Keratinocyte (primary cell): ENCODE results near the gene SLC38A2. TPM values are rescaled to one million over a fixed set of nuclear protein-coding genes. Genes with fewer than 3 reads are reported as not detected.

ENCODE experiments used
- DNase-seq: peaks from one replicate; pipeline ENCODE4 v3.0.0-alpha.2; 2011; ENCODE audit warnings: low read depth, missing footprints, low spot score
- FAIRE-seq: peaks from 2 replicates; lab custom pipeline; 2011; peaks lifted over from hg19 to GRCh38; lab: Jason Lieb, UNC
- H2AFZ ChIP-seq: 2 replicates; pipeline ENCODE4 v1.6.0; 2012; ENCODE audit warnings: low read length, control low read depth, inconsistent platforms; ENCODE audit not compliant: control insufficient read depth
- H3K27ac ChIP-seq: 2 replicates; pipeline ENCODE4 v1.5.1; 2011; ENCODE audit warnings: low read length; ENCODE audit not compliant: control insufficient read depth, insufficient read depth
- H3K27me3 ChIP-seq: 3 replicates; pipeline ENCODE4 v1.6.0; 2011; ENCODE audit warnings: low read length; ENCODE audit not compliant: control insufficient read depth, insufficient read depth; ENCODE audit errors: extremely low read depth
- H3K36me3 ChIP-seq, 2 experiments: 2 replicates in 1 of 2; 3 replicates in 1 of 2; pipeline ENCODE4 v1.5.1; 2011; ENCODE audit warnings: low read length in 2 of 2, mild to moderate bottlenecking in 1 of 2; ENCODE audit not compliant: control insufficient read depth in 2 of 2, insufficient read depth in 2 of 2; ENCODE audit errors: extremely low read depth in 1 of 2
- H3K4me1 ChIP-seq: 3 replicates; pipeline ENCODE4 v1.5.1; 2011; ENCODE audit warnings: low read length; ENCODE audit not compliant: control insufficient read depth, insufficient read depth; ENCODE audit errors: extremely low read depth
- H3K4me2 ChIP-seq: 3 replicates; pipeline ENCODE4 v1.6.0; 2011; ENCODE audit warnings: low read depth, low read length; ENCODE audit not compliant: control insufficient read depth, insufficient read depth; ENCODE audit errors: extremely low read depth
- H3K4me3 ChIP-seq, 3 experiments: fragments of 200-600 bp in 1 of 3; sonication (generic) in 1 of 3; 2 replicates in 2 of 3; 3 replicates in 1 of 3; pipeline ENCODE4 v1.5.1; 2011 to 2016; ENCODE audit warnings: low read length in 3 of 3, mild to moderate bottlenecking in 3 of 3, control low read depth in 2 of 3, inconsistent platforms in 1 of 3, low read depth in 1 of 3, mixed read lengths in 1 of 3, mixed run types in 1 of 3, moderate library complexity in 1 of 3; ENCODE audit not compliant: control insufficient read depth in 2 of 3, insufficient read depth in 2 of 3; ENCODE audit errors: extremely low read depth in 1 of 3
- H3K79me2 ChIP-seq: 2 replicates; pipeline ENCODE4 v1.6.0; 2012; ENCODE audit warnings: low read length; ENCODE audit not compliant: control insufficient read depth, insufficient read depth
- H3K9ac ChIP-seq: 3 replicates; pipeline ENCODE4 v1.6.0; 2011; ENCODE audit warnings: low read length; ENCODE audit not compliant: control insufficient read depth, insufficient read depth; ENCODE audit errors: extremely low read depth
- H3K9me1 ChIP-seq: 3 replicates; pipeline ENCODE4 v1.6.0; 2011; ENCODE audit warnings: low read length; ENCODE audit not compliant: control insufficient read depth, insufficient read depth; ENCODE audit errors: extremely low read depth
- H3K9me3 ChIP-seq: 2 replicates; pipeline ENCODE4 v1.5.1; 2012; ENCODE audit warnings: low read depth, low read length; ENCODE audit not compliant: control insufficient read depth
- H4K20me1 ChIP-seq: 3 replicates; pipeline ENCODE4 v1.6.0; 2011; ENCODE audit warnings: low read length; ENCODE audit not compliant: control insufficient read depth, insufficient read depth; ENCODE audit errors: extremely low read depth
- EZH2 ChIP-seq: IDR thresholded peaks from one replicate; pipeline ENCODE4 v1.6.1; 2012; ENCODE audit warnings: inconsistent platforms, mild to moderate bottlenecking, low read length, moderate library complexity
- dilution Hi-C: fragments of 300-500 bp; cut with MboI; formaldehyde crosslinking; loops from one replicate; pipeline ENCODE4 v1.7.0; 2020; ENCODE audit warnings: low sequenced_read_pairs; ENCODE audit not compliant: extremely low pct_ligation_motif_present
- polyA plus RNA-seq, 5 experiments: library from polyadenylated mRNA; depleted of rRNA in 3 of 5; stranded (reverse) in 3 of 5; stranded (forward) in 1 of 5; unstranded in 1 of 5; fragments of >200 nt; gene quantifications; 1 replicate in 1 of 5; 2 replicates in 3 of 5; 3 replicates in 1 of 5; pipeline versions ENCODE4 v1.2.1 to v1.2.3, GENCODE V29; 2011 to 2012; ENCODE audit warnings: missing spikeins in 2 of 5, low read depth in 1 of 5, low replicate concordance in 1 of 5
- TF ChIP-seq, protein P1 (sequence below), 3 experiments: IDR thresholded peaks in 1 of 3; conservative IDR thresholded peaks in 1 of 3; optimal IDR thresholded peaks in 1 of 3; 2 replicates in 2 of 3; 3 replicates in 1 of 3; pipeline versions ENCODE3 to v1.5.1; 2011; ENCODE audit warnings: low read length in 3 of 3, mild to moderate bottlenecking in 3 of 3, moderate library complexity in 2 of 3, control low read depth in 1 of 3, inconsistent platforms in 1 of 3; ENCODE audit not compliant: insufficient read depth in 2 of 3; ENCODE audit errors: extremely low read depth in 1 of 3

The SLC38A2 gene
- polyA plus RNA-seq, 1 donor (not counting 4 experiments of a cell fraction or from before 2014, with no cell fraction given), result 577 TPM

DNA sequence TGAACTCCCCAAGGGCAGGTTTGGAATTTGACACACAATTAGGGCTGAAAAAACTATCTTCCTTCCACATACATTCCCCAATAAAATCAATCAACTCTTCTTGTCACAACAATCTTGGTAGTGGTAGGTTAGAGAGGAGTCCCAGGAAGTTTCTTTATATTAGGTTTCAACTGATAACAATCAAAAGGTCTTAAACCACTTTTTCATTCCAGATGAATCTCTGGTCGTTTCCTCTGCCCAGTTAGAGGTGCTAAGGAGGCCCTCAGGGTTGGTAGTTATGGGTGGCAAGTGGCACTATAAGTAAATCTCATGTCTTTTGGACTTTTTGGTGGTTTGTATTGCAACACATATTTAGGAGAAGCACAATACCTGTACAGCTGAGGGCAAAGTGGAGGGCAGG is 1.7 kb upstream of the SLC38A2 start:
- no peaks in the 10 kb centered on the region for H3K27me3 ChIP-seq
- H3K4me1 ChIP-seq, result peaks cover 14% of the 10 kb centered on the region
- H3K4me3 ChIP-seq, result peak overlapping the region in 2 of 3 experiments; percentile 82 to 100
- peak overlapping the region; percentile 95 for H3K27ac ChIP-seq
- dilution Hi-C loops, result no loop called here
- H3K79me2 ChIP-seq, result peaks cover 35% of the 10 kb centered on the region
- DNase-seq, result no peak
- peaks cover 22% of the 10 kb centered on the region for H4K20me1 ChIP-seq
- FAIRE-seq, result no peak
- peak overlapping the region; percentile 51 for H2AFZ ChIP-seq
- H3K9me1 ChIP-seq, result no peaks in the 10 kb centered on the region
- peak overlapping the region; percentile 98 for H3K4me2 ChIP-seq
- peak overlapping the region; percentile 93 for H3K9ac ChIP-seq
- H3K36me3 ChIP-seq, result peaks cover 5 to 23% of the 10 kb centered on the region in 2 experiments
- no peaks in the 10 kb centered on the region for H3K9me3 ChIP-seq
- no peak for TF ChIP-seq EZH2
- TF ChIP-seq, protein P1, sequence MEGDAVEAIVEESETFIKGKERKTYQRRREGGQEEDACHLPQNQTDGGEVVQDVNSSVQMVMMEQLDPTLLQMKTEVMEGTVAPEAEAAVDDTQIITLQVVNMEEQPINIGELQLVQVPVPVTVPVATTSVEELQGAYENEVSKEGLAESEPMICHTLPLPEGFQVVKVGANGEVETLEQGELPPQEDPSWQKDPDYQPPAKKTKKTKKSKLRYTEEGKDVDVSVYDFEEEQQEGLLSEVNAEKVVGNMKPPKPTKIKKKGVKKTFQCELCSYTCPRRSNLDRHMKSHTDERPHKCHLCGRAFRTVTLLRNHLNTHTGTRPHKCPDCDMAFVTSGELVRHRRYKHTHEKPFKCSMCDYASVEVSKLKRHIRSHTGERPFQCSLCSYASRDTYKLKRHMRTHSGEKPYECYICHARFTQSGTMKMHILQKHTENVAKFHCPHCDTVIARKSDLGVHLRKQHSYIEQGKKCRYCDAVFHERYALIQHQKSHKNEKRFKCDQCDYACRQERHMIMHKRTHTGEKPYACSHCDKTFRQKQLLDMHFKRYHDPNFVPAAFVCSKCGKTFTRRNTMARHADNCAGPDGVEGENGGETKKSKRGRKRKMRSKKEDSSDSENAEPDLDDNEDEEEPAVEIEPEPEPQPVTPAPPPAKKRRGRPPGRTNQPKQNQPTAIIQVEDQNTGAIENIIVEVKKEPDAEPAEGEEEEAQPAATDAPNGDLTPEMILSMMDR (optimal IDR thresholded peaks at IDR 0.05 in 1 of 3, IDR thresholded peaks at IDR 0.05 in 1 of 3, conservative IDR thresholded peaks at IDR 0.05 in 1 of 3; ENCODE audit: extremely low read depth in 1 of 3, insufficient read depth in 2 of 3, low read length in 3 of 3), result no peak

DNA sequence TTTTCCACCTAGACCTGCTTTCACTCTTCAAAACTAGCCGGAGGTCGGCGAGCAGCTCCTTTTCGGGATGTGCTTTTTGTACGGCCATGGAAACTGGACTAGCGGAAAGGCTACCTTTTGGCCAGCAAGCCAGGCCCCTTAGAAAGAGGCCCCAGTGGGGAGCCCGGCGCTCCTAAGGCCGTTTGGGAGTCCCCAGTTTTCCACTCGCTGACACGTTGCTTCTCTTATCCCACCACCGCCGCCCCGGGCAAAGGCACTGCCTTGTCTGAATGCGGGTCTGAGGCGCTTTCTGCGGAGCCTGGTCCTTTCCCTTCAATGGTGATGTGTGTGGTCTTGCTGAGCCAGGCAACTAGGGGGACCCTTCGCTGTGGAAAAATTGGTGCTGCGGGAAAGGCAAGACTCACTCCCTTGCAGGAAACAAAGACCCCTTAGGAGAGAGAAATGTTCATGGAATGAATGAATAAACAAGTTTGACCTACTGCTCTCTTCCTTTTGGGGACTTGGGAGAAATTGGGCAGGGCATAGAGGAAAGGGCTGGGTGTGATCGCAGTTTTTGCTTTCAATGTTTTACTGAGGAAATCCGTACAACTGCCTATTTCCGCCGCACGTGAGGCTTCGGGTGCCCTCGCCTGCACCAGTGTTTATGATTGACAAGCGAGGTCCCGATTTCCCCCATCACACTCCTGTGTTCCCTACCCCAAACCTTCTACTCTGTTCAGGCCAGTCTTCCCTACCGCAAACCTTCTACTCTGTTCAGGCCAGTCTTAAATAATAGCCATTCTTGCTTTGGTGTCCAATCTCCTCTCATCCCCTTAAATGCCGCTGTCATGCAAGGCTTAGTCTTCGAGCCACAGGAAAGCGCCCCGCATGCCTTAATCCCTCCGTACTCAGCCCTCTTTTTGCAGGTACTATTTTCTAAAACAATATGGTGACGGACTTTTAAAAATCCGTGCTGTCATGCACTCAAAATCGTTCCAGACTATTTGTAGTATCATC is 1.0 kb upstream of the SLC38A2 start:
- peak overlapping the region; percentile 93 for H3K9ac ChIP-seq
- FAIRE-seq (no peak), DNase-seq (no peak)
- no peaks in the 10 kb centered on the region for H3K9me3 ChIP-seq
- H3K36me3 ChIP-seq, result peaks cover 8 to 30% of the 10 kb centered on the region in 2 experiments
- peaks cover 20% of the 10 kb centered on the region for H3K4me1 ChIP-seq
- H3K27ac ChIP-seq, result peak overlapping the region; percentile 95
- peak overlapping the region; percentile 98 for H3K4me2 ChIP-seq
- H2AFZ ChIP-seq, result peak overlapping the region; percentile 51
- H3K4me3 ChIP-seq, result peak overlapping the region; percentile 70 to 100 (median 82)
- H3K27me3 ChIP-seq, result no peaks in the 10 kb centered on the region
- TF ChIP-seq, protein P1 (optimal IDR thresholded peaks at IDR 0.05 in 1 of 3, IDR thresholded peaks at IDR 0.05 in 1 of 3, conservative IDR thresholded peaks at IDR 0.05 in 1 of 3; ENCODE audit: extremely low read depth in 1 of 3, insufficient read depth in 2 of 3, low read length in 3 of 3), result no peak
- TF ChIP-seq EZH2, result no peak
- no peaks in the 10 kb centered on the region for H3K9me1 ChIP-seq
- dilution Hi-C loops, result no loop called here
- peaks cover 42% of the 10 kb centered on the region for H3K79me2 ChIP-seq
- H4K20me1 ChIP-seq, result peaks cover 22% of the 10 kb centered on the region
